A549 (cell line): ENCODE results near the gene RNF220.

Experiments used
- CBX8 ChIP-seq: fragments of 200-600 bp; sonication (generic); IDR thresholded peaks from 2 replicates; pipeline ENCODE4 v1.6.1; 2016
- CHD2 ChIP-seq: fragments of 150-350 bp; IDR thresholded peaks from 2 replicates; pipeline ENCODE4 v1.6.1; 2014; ENCODE audit warnings: low read length; ENCODE audit not compliant: partially characterized antibody
- CTCF ChIP-seq: fragments of >200 bp; sonication (Bioruptor Twin); formaldehyde crosslinking; IDR thresholded peaks from 3 replicates; pipeline ENCODE4 v1.5.1; 2016
- EHMT2 ChIP-seq: fragments of 200-600 bp; sonication (generic); IDR thresholded peaks from 2 replicates; pipeline ENCODE4 v1.6.1; 2016; ENCODE audit warnings: antibody characterized with exemption, low read depth, mild to moderate bottlenecking, moderate library complexity
- EP300 ChIP-seq, 2 experiments: fragments of >200 bp; sonication (Bioruptor Twin); formaldehyde crosslinking; IDR thresholded peaks; 2 replicates in 1 of 2; 3 replicates in 1 of 2; pipeline ENCODE4 v1.6.1; 2016 to 2017
- ESRRA ChIP-seq: fragments of 150-350 bp; IDR thresholded peaks from 2 replicates; pipeline ENCODE4 v1.6.1; 2014; ENCODE audit warnings: mild to moderate bottlenecking, low read length, borderline replicate concordance
- HDAC2 ChIP-seq: fragments of 200-600 bp; sonication (generic); IDR thresholded peaks from 2 replicates; pipeline ENCODE4 v1.6.1; 2016
- NFE2L2 ChIP-seq: fragments of 150-350 bp; conservative IDR thresholded peaks from 2 replicates; pipeline ENCODE4 v1.6.1; 2014; ENCODE audit warnings: low read length
- POLR2A ChIP-seq: IDR thresholded peaks from 2 replicates; pipeline ENCODE4 v1.6.1; 2012; ENCODE audit warnings: mild to moderate bottlenecking, low read length
- TP53 ChIP-seq: fragments of 250-450 bp; sonication (Bioruptor Pico); IDR thresholded peaks from 2 replicates; pipeline ENCODE4 v1.5.0; 2021; ENCODE audit warnings: mild to moderate bottlenecking, moderate library complexity
- TF ChIP-seq, protein P1 (sequence below): fragments of 200-600 bp; sonication (generic); IDR thresholded peaks from 2 replicates; pipeline ENCODE4 v1.6.1; 2016; ENCODE audit warnings: antibody characterized with exemption, mild to moderate bottlenecking, moderate library complexity

- no peak for TF ChIP-seq CTCF
- no peak for TF ChIP-seq TP53 (CRISPR knock-in tag)
- TF ChIP-seq CHD2, result no peak
- no peak for TF ChIP-seq CBX8
- TF ChIP-seq HDAC2, result no peak
- TF ChIP-seq ESRRA, result no peak
- no peak for TF ChIP-seq EHMT2
- TF ChIP-seq NFE2L2, result no peak
- TF ChIP-seq POLR2A, result no peak
- TF ChIP-seq, protein P1, sequence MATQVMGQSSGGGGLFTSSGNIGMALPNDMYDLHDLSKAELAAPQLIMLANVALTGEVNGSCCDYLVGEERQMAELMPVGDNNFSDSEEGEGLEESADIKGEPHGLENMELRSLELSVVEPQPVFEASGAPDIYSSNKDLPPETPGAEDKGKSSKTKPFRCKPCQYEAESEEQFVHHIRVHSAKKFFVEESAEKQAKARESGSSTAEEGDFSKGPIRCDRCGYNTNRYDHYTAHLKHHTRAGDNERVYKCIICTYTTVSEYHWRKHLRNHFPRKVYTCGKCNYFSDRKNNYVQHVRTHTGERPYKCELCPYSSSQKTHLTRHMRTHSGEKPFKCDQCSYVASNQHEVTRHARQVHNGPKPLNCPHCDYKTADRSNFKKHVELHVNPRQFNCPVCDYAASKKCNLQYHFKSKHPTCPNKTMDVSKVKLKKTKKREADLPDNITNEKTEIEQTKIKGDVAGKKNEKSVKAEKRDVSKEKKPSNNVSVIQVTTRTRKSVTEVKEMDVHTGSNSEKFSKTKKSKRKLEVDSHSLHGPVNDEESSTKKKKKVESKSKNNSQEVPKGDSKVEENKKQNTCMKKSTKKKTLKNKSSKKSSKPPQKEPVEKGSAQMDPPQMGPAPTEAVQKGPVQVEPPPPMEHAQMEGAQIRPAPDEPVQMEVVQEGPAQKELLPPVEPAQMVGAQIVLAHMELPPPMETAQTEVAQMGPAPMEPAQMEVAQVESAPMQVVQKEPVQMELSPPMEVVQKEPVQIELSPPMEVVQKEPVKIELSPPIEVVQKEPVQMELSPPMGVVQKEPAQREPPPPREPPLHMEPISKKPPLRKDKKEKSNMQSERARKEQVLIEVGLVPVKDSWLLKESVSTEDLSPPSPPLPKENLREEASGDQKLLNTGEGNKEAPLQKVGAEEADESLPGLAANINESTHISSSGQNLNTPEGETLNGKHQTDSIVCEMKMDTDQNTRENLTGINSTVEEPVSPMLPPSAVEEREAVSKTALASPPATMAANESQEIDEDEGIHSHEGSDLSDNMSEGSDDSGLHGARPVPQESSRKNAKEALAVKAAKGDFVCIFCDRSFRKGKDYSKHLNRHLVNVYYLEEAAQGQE, result no peak
- TF ChIP-seq EP300 (IDR thresholded peaks at IDR 0.05), result no peak
Measured at GRCh38 chr1:44418022-44418673, 13.1 kb downstream of the RNF220 start.
